Upper lobe of left lung (tissue), 6 donors: ENCODE results near the gene KLF9. TPM values are rescaled to one million over a fixed set of nuclear protein-coding genes. Genes with fewer than 3 reads are reported as not detected.

Source experiments
- ATAC-seq, 2 donors: fragments of 200-7000 bp; cut with Tn5 transposase; one replicate each; pipeline ENCODE4 v1.9.1; 2022; ENCODE audit warnings: mild to moderate bottlenecking in 2 of 2, moderate library complexity in 2 of 2; ENCODE audit not compliant: low FRiP score in 2 of 2
- DNase-seq, 2 donors: peaks; one replicate each; pipeline ENCODE4 v3.0.0-alpha.2; 2019 to 2020
- H3K27ac ChIP-seq, 4 donors: fragments of 200-600 bp; sonication (generic); one replicate each; pipeline ENCODE4 v1.5.1; 2016 to 2019
- H3K27me3 ChIP-seq, 4 donors: fragments of 200-600 bp; sonication (generic); one replicate each; pipeline ENCODE4 v1.5.1; 2017 to 2019
- H3K36me3 ChIP-seq, 4 donors: fragments of 200-600 bp; sonication (generic); one replicate each; pipeline ENCODE4 v1.5.1; 2016 to 2019
- H3K4me1 ChIP-seq, 4 donors: fragments of 200-600 bp; sonication (generic); one replicate each; pipeline ENCODE4 v1.5.1; 2018 to 2019
- H3K4me3 ChIP-seq, 4 donors: fragments of 200-600 bp; sonication (generic); one replicate each; pipeline ENCODE4 v1.5.1; 2017 to 2019; ENCODE audit warnings: mild to moderate bottlenecking in 2 of 4, moderate library complexity in 1 of 4
- H3K9me3 ChIP-seq, 4 donors: fragments of 200-600 bp; sonication (generic); one replicate each; pipeline ENCODE4 v1.5.1; 2018 to 2019
- CTCF ChIP-seq, 6 experiments: fragments of 450-650 bp in 4 of 6; fragments of 200-600 bp in 2 of 6; sonication (generic) in 2 of 6; IDR thresholded peaks; one replicate each; pipeline ENCODE4 v1.5.1; 2016 to 2019; ENCODE audit warnings: antibody characterized with exemption in 6 of 6
- EP300 ChIP-seq, 4 donors: sonication (generic); formaldehyde crosslinking; IDR thresholded peaks; one replicate each; pipeline ENCODE4 v1.5.1; 2017; ENCODE audit warnings: antibody characterized with exemption in 4 of 4, control low read depth in 2 of 4
- POLR2A ChIP-seq, 4 donors: fragments of 450-650 bp; IDR thresholded peaks; one replicate each; pipeline ENCODE4 v1.5.1; 2016 to 2017; ENCODE audit warnings: antibody characterized with exemption in 4 of 4, mild to moderate bottlenecking in 2 of 4
- POLR2AphosphoS5 ChIP-seq, 2 donors: sonication (generic); formaldehyde crosslinking; IDR thresholded peaks; one replicate each; pipeline ENCODE4 v1.5.1; 2017; ENCODE audit warnings: antibody characterized with exemption in 2 of 2
- WGBS, 2 donors: methylation state at CpG; one replicate each; pipeline ENCODE4 v1.1.5; 2017 to 2018; 5-methylcytosine and 5-hydroxymethylcytosine counted together
- total RNA-seq, 6 donors: library from RNA; depleted of rRNA in 4 of 6; stranded (reverse); fragments of >200 nt in 4 of 6; gene quantifications; one replicate each; pipeline versions ENCODE4 v1.1.0 to v1.2.1, GENCODE V29; 2016 to 2021
- donor health status: DM: no; HTN: no; CAD: no; lungs with moderate emphysema.
- donor health status: DM: no; HTN: yes; CAD: no; lungs with severe emphysema.

KLF9 gene
- total RNA-seq, 6 donors from 2014 or later, result 51.8 to 135 (median 83.5) TPM

GRCh38 chr9:70390933-70391341, 23.5 kb downstream of the KLF9 start:
- Histone ChIP-seq H3K9me3 (no peaks in the 10 kb centered on the region), H3K4me3 (no peak overlapping the region), H3K36me3 (peaks cover 7 to 19% (median 14%) of the 10 kb centered on the region in 4 donors), H3K27ac (peak overlapping the region in 3 of 4 donors; percentile 11 to 69 (median 16)), H3K27me3 (no peaks in the 10 kb centered on the region), H3K4me1 (peaks cover 64 to 86% (median 75%) of the 10 kb centered on the region in 4 donors)
- ATAC-seq (peak in 1 of 2 donors; percentile 33), DNase-seq (no peak)
- 69 to 74% methylated on average over 2 of the region's 2 CpGs for WGBS, 2 donors
- TF ChIP-seq EP300 (IDR thresholded peaks at IDR 0.05) (no peak), POLR2AphosphoS5 (IDR thresholded peaks at IDR 0.05) (no peak), POLR2A (IDR thresholded peaks at IDR 0.05) (no peak), CTCF (IDR thresholded peaks at IDR 0.05) (no peak)

- WGBS, 2 donors, result 59 to 64% methylated on average over 10 of the region's 10 CpGs
- Histone ChIP-seq H3K27ac (peak overlapping the region in 1 of 4 donors; percentile 27), H3K9me3 (no peaks in the 10 kb centered on the region), H3K27me3 (no peaks in the 10 kb centered on the region), H3K36me3 (peaks cover 7 to 29% (median 20%) of the 10 kb centered on the region in 4 donors), H3K4me1 (peaks cover 53 to 82% (median 66%) of the 10 kb centered on the region in 4 donors), H3K4me3 (no peak overlapping the region)
- ATAC-seq (peak in 1 of 2 donors; percentile 36), DNase-seq (no peak)
- TF ChIP-seq EP300 (IDR thresholded peaks at IDR 0.05), result no peak
- TF ChIP-seq POLR2AphosphoS5 (IDR thresholded peaks at IDR 0.05), result peak; percentile 23 to 53
- TF ChIP-seq POLR2A (IDR thresholded peaks at IDR 0.05), result no peak
- TF ChIP-seq CTCF (IDR thresholded peaks at IDR 0.05), result no peak
Observed at GRCh38 chr9:70389621-70390266, 24.7 kb downstream of the KLF9 start.

- peaks cover 49 to 76% (median 63%) of the 10 kb centered on the region in 4 donors for H3K4me1 ChIP-seq
- 76 to 77% methylated on average over 3 of the region's 3 CpGs for WGBS, 2 donors
- peak in 1 of 2 donors; percentile 1 for ATAC-seq
Observed at GRCh38 chr9:70389188-70389587, 25.3 kb downstream of the KLF9 start.

GRCh38 chr9:70387663-70388062, 26.8 kb downstream of the KLF9 start:
- no peaks in the 10 kb centered on the region for H3K9me3 ChIP-seq
- H3K4me1 ChIP-seq, result peaks cover 42 to 70% (median 56%) of the 10 kb centered on the region in 4 donors
- ATAC-seq (no peak), DNase-seq (peak in 1 of 2 donors; percentile 52)
- no peak for TF ChIP-seq POLR2A (IDR thresholded peaks at IDR 0.05)
- TF ChIP-seq POLR2AphosphoS5 (IDR thresholded peaks at IDR 0.05), result peak in 1 of 2 donors; percentile 30
- peaks cover 7 to 49% (median 20%) of the 10 kb centered on the region in 4 donors for H3K36me3 ChIP-seq
- H3K27ac ChIP-seq, result no peak overlapping the region
- no peaks in the 10 kb centered on the region for H3K27me3 ChIP-seq
- 90 to 92% methylated on average over 23 of the region's 23 CpGs for WGBS, 2 donors
- H3K4me3 ChIP-seq, result no peak overlapping the region

More at GRCh38 chr9:70389188-70389587, 25.3 kb downstream of the KLF9 start:
- H3K36me3 ChIP-seq, result peaks cover 7 to 34% (median 20%) of the 10 kb centered on the region in 4 donors
- H3K27ac ChIP-seq, result peak overlapping the region in 1 of 4 donors; percentile 27
- no peaks in the 10 kb centered on the region for H3K9me3 ChIP-seq
- TF ChIP-seq POLR2AphosphoS5 (IDR thresholded peaks at IDR 0.05), result no peak
- no peak for TF ChIP-seq CTCF (IDR thresholded peaks at IDR 0.05)
- no peak for TF ChIP-seq POLR2A (IDR thresholded peaks at IDR 0.05)
- no peak for TF ChIP-seq EP300 (IDR thresholded peaks at IDR 0.05)
- H3K4me3 ChIP-seq, result no peak overlapping the region
- no peak for DNase-seq
- H3K27me3 ChIP-seq, result no peaks in the 10 kb centered on the region

GRCh38 chr9:70385426-70385825, 29.0 kb downstream of the KLF9 start:
- 82 to 86% methylated on average over 3 of the region's 3 CpGs for WGBS, 2 donors
- no peak for DNase-seq
- TF ChIP-seq POLR2AphosphoS5 (IDR thresholded peaks at IDR 0.05), result no peak
- TF ChIP-seq POLR2A (IDR thresholded peaks at IDR 0.05), result no peak
- no peak for TF ChIP-seq EP300 (IDR thresholded peaks at IDR 0.05)
- no peak for TF ChIP-seq CTCF (IDR thresholded peaks at IDR 0.05)
- no peaks in the 10 kb centered on the region for H3K27me3 ChIP-seq
- H3K4me3 ChIP-seq, result no peak overlapping the region
- no peak for ATAC-seq
- H3K27ac ChIP-seq, result no peak overlapping the region
- no peaks in the 10 kb centered on the region for H3K9me3 ChIP-seq
- H3K36me3 ChIP-seq, result peaks cover 7 to 52% (median 20%) of the 10 kb centered on the region in 4 donors
- H3K4me1 ChIP-seq, result peaks cover 19 to 56% (median 40%) of the 10 kb centered on the region in 4 donors
